GM21619 (cell line): ENCODE results near the gene COLEC12.
A peak's percentile ranks its signal among the peaks of the same experiment; 100 is the strongest.

ENCODE experiments used
- ATAC-seq: cut with Tn5 transposase; IDR thresholded peaks from one replicate; pipeline ENCODE4 v1.9.1; 2021; ENCODE audit not compliant: unreplicated experiment

COLEC12 gene

GRCh38 chr18:500632-501405 lies at the start of gene COLEC12:
COLEC12 (minus strand) TSS chr18:500701; CDS start chr18:500514, 187 bp downstream.
- ATAC-seq, result no peak

GRCh38 chr18:549967-550366 lies 49.5 kb upstream of the COLEC12 start:
- ATAC-seq, result no peak

- no peak for ATAC-seq
Measured at GRCh38 chr18:543447-544078, 43.1 kb upstream of the COLEC12 start.

- no peak for ATAC-seq
Measured at GRCh38 chr18:533995-534601, 33.6 kb upstream of the COLEC12 start.

- no peak for ATAC-seq
Measured at GRCh38 chr18:532632-533031, 32.1 kb upstream of the COLEC12 start.

- ATAC-seq, result no peak
Measured at GRCh38 chr18:532018-532417, 31.5 kb upstream of the COLEC12 start.

- no peak for ATAC-seq
Measured at GRCh38 chr18:527146-527545, 26.6 kb upstream of the COLEC12 start.

- ATAC-seq, result no peak
Measured at GRCh38 chr18:526681-527080, 26.2 kb upstream of the COLEC12 start.

GRCh38 chr18:525036-525797 lies 24.7 kb upstream of the COLEC12 start:
- no peak for ATAC-seq

GRCh38 chr18:524466-524865 lies 24.0 kb upstream of the COLEC12 start:
- no peak for ATAC-seq

GRCh38 chr18:523561-523960 lies 23.1 kb upstream of the COLEC12 start:
- no peak for ATAC-seq

- ATAC-seq, result peak; percentile 86
Measured at GRCh38 chr18:519019-519879, 18.7 kb upstream of the COLEC12 start.

- no peak for ATAC-seq
Measured at GRCh38 chr18:518081-518480, 17.6 kb upstream of the COLEC12 start.

GRCh38 chr18:515838-516237 lies 15.3 kb upstream of the COLEC12 start:
- no peak for ATAC-seq

GRCh38 chr18:515156-515815 lies 14.8 kb upstream of the COLEC12 start:
- no peak for ATAC-seq

- no peak for ATAC-seq
Measured at GRCh38 chr18:513826-514530, 13.5 kb upstream of the COLEC12 start.

- no peak for ATAC-seq
Measured at GRCh38 chr18:512957-513356, 12.5 kb upstream of the COLEC12 start.

- no peak for ATAC-seq
Measured at GRCh38 chr18:508835-509234, 8.3 kb upstream of the COLEC12 start.

- no peak for ATAC-seq
Measured at GRCh38 chr18:507636-508035, 7.1 kb upstream of the COLEC12 start.
